ENCODE measurements around the gene TRIB2.

The TRIB2 gene

GRCh38 chr2:12778811-12779579 lies 62.3 kb downstream of the TRIB2 start:
- DNase-seq (ENCODE audit: low spot score), result no peak

- no peak for DNase-seq (ENCODE audit: low spot score)
Observed at GRCh38 chr2:12781329-12781728, 64.6 kb downstream of the TRIB2 start.

- DNase-seq (ENCODE audit: low spot score), result no peak
Observed at GRCh38 chr2:12787891-12788801, 71.4 kb downstream of the TRIB2 start.

- DNase-seq (ENCODE audit: low spot score), result no peak
Observed at GRCh38 chr2:12791906-12792305, 75.2 kb downstream of the TRIB2 start.
